SW 1271 (cell line): ENCODE data around the gene EBI3.
"Not testable (repeated sequence)": the region's sequence is repeated elsewhere in the genome, so short reads cannot be mapped to it uniquely, and the experiment has no call there.

Source experiments
- DNase-seq, 2 experiments: peaks; one replicate each; lab custom pipeline; 2025; lab: John Stamatoyannopoulos, UW

The EBI3 gene

DNA sequence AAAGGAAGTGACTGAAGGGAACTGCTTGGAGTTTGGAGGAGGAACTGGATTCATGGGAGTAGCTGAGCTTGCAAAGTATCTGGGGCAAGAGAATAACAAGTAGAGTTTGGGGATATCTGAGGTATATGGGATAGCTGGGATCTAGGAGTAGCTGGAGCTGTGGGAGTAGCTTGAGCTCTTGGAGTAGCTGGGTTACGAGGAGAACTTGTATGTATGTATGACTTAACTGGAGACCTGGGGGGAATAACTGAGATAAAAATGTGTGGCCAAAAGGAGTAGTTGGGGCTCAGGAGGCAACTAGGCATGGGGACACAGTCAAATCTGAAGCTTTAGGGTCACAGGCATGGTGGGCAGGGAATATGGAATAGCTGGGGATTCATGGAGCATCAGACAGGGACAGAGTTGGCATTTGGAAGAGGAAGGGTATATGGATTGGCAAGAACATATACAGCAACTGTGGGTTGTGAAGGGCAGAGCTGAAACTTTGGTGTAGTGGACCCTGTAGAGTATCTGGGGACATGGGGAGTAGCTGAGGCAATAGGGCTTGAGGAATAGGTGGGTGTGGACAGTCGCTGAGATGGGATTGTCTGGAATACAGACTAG is 28.3 kb upstream of the EBI3 start:
- no peak for DNase-seq

DNA sequence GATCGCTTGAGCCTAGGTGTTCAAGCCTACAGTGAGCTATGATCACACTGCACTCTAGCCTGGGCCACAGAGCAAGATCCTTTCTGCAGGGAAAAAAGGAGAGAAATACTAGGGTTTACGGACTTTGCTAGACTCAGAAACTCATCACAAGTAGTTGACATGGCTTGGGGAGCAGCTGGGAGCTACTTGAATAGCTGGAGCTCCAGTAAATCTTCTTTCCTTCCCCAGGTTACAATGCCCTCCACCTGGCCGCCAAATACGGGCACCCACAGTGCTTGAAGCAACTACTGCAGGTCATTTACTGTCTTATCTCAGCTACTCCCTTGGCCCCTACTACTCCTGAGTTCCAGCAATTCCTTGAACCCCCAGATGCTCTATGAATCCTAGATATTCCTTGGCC is 27.5 kb upstream of the EBI3 start:
- DNase-seq: no peak

- peak in 1 of 2 experiments; percentile 48 for DNase-seq
Observed at GRCh38 chr19:4206818-4207484, 22.4 kb upstream of the EBI3 start.

- no peak for DNase-seq
Observed at GRCh38 chr19:4208385-4209094, 20.8 kb upstream of the EBI3 start.

GRCh38 chr19:4210166-4210731 is 19.1 kb upstream of the EBI3 start:
- DNase-seq: no peak

DNA sequence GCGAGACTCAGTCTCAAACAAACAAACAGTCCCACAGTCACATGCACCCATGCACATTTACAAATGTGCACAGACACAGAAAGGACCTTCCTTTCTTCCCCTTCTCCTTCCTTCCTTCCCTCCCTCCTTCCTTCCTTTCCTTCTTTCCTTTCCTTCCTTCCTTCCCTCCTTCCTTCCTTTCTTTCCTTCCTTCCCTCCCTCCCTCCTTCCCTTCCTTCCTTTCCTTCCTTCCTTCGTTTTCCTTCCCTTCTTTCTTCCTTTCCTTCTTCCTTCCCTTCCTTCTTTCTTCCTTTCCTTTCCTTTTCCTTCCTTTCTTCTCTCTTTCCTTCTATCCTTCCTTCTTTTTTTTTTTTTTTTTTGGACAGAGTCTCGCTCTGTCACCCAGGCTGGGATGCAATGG is 16.2 kb upstream of the EBI3 start:
- DNase-seq: no peak

DNA sequence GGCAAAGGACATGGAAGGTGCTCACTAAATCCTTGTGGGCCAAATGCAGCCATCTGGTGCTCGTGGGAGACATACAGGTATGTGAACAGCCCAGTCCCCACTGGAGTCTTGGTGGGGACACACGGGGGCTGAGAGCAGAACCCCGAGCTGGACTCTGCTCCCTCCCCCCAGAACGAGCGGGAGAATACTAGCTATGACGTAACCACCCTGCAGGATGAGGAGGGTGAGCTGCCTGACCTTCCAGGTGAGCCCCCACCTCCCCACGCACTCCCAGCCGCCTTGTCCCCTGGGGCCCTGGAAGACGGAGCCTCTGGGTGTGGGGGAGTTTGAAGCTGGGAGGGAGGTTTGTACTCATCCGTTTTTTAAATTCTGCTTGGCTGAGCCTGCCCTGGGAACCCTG is 13.5 kb upstream of the EBI3 start:
- no peak for DNase-seq

DNA sequence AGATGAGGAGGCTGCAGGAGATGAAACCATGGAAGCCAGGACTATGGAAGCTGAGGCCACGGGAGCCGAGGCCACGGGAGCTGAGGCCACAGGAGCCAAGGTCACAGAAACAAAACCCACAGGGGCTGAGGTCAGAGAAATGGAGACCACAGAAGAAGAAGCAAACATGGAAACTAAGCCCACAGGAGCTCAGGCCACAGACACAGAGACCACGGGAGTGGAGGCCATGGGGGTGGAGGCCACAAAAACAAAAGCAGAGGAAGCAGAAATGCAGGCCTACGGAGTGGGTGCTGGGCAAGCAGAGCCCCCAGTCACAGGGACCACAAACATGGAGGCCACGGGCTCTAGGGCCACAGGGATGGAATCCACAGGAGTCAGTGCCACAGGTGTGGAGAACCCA is 12.5 kb upstream of the EBI3 start:
- DNase-seq: no peak

DNA sequence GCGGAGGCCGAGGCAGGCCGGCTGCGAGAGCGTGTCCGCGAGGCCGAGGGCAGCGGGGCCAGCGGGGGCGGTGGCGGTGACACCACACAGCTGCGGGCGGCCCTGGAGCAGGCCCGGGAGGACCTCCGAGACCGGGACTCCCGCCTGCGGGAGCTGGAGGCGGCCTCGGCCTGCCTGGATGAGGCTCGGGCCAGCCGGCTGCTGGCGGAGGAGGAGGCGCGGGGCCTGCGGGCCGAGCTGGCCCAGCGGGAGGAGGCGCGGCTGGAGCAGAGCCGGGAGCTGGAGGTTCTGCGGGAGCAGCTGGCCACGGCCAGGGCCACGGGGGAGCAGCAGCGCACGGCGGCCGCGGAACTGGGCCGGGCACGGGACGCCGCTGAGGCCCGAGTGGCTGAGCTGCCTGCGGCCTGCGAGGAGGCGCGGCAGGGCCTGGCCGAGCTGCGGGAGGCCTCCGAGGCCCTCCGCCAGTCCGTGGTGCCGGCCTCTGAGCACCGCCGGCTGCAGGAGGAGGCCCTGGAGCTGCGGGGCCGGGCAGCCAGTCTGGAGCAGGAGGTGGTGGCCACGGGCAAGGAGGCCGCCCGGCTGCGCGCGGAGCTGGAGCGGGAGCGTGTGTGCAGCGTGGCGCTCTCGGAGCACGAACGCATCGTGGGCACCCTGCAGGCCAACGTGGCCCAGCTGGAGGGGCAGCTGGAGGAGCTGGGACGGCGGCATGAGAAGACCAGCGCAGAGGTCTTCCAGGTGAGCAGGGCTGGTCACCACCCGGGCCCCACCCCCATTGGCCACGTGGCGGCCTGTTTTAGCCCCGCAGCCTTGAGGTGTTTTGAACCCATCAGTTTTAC is 11.7 kb upstream of the EBI3 start:
- DNase-seq: no peak

DNA sequence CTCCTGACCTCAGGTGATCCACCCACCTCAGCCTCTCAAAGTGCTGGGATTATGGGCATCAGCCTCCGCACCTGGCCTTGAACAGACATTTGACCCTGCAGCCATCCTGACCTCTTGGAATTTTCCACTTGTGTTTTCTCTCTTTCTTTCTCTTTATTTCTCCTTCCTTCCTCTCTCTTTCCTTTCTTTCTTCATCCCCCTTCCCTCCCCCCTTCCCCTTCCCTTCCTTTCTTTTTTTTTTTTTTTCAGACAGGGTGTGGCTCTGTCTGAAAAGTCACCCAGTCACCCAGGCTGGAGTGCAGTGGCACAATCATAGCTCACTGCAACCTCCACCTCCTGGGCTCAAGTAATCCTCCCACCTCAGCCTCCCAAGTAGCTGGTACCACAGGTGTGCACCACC is 10.8 kb upstream of the EBI3 start:
- DNase-seq: not testable (repeated sequence)

- no peak for DNase-seq
Observed at GRCh38 chr19:4220188-4220587, 9.1 kb upstream of the EBI3 start.

DNA sequence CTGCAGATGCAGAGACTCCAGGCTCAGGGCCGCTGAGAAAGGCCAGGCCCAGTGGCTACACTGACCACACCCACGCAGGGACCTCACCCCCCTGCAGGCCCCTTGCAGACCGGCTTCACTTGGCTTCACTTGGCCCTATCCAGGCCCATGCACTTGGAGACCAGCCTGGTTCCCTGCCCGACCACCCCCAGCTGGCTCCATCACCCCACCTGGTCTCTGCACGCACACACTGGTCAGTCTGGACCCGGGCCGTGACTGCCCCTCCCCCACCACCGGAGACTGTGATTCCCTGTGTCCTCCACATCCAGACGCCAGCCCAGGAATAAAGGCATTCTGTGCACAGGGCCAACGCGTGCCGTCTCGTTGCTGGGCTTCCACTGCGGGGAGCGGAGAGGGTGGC is 4.9 kb upstream of the EBI3 start:
- no peak for DNase-seq

GRCh38 chr19:4225885-4226284 is 3.4 kb upstream of the EBI3 start:
- DNase-seq: no peak

DNA sequence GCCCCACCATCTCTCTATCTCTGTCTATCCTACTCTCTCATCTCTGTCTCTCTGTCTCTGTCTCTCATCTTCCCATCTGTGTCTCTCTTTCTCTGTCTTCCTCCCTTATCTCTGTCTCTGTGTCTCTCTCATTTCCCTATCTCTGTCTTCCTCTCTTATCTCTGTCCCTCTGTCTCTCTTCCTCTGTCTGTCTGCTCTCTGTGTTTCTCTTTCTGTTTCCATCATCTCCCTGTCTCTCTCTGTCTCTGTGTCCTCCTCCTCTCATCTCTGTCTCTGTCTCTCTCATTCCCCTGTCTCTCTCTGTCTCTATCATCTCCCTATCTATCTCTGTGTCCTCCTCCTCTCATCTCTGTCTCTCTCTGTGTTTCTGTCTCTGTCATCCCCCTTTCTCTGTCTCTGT is 1.6 kb upstream of the EBI3 start:
- no peak for DNase-seq

- DNase-seq: no peak
Observed at GRCh38 chr19:4228765-4229178, 551 bp upstream of the EBI3 start.

DNA sequence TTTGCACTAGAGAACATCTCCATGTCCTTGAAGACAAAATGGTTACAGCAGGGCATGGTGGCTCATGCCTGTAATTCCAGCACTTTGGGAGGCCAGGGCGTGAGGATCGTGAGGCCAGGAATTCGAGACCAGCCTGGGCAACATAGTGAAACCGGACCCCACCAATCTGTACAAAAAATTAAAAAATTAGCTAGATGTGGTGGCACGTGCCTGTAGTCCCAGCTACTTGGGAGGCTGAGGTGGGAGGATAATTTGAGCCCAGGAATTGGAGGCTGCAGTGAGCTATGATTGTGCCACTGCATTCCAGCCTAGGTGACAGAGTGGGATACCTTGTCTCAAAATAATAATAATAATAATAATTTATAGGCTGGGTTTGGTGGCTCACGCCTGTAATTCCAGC is 914 bp downstream of the EBI3 start:
- DNase-seq: not testable (repeated sequence)

- not testable (repeated sequence) for DNase-seq
Observed at GRCh38 chr19:4231521-4231920, 2.2 kb downstream of the EBI3 start.

- not testable (repeated sequence) for DNase-seq
Observed at GRCh38 chr19:4232139-4232538, 2.8 kb downstream of the EBI3 start.

- DNase-seq: peak in 1 of 2 experiments; percentile 47
Observed at GRCh38 chr19:4232614-4233281, 3.4 kb downstream of the EBI3 start.

DNA sequence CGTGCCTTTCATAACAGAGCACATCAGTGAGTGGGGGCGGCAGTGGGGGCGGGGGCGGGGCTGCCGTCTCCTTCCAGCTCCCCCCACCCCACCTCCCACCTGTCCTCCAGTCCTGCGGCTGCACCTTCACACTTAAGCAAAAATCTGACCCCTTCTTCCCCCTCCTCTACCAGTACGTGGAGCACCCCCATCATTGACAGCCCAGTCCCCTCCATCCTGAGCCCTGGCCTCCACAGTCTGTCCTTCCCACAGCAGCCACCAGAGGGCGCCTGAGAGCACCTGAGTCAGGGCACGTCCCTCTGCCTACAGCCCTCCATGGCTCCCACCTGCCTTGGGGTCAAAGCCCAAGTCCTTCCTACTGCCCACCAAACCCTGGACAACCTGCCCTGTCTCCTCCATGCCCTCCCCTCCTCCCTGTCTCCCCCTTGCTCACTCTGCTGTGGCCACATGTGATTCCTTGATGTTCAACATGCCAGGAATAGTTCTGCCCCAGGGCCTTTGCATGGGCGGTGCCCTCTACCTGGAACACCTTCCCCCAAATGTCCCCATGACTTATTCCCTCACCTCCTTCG is 4.0 kb downstream of the EBI3 start:
- peak in 1 of 2 experiments; percentile 49 for DNase-seq
